Endometrial microvascular endothelial cells (primary cell): ENCODE data around the gene THSD7B. TPM values are rescaled to one million over a fixed set of nuclear protein-coding genes. Genes with fewer than 3 reads are reported as not detected.

ENCODE experiments used
- in situ Hi-C: cut with HindIII; loops from 2 replicates; pipeline ENCODE4 v1.10.0; 2017; ENCODE audit warnings: low sequenced_read_pairs, low pct_unique_long_range_greater_than_20kb; ENCODE audit errors: inconsistent ontology term
- total RNA-seq: library from RNA; depleted of rRNA; stranded (reverse); fragments of >200 nt; gene quantifications from one replicate; pipeline ENCODE4 v1.2.3, GENCODE V29; 2015; ENCODE audit errors: inconsistent ontology term

Gene THSD7B
- total RNA-seq, 1 donor from 2014 or later, result not detected

DNA sequence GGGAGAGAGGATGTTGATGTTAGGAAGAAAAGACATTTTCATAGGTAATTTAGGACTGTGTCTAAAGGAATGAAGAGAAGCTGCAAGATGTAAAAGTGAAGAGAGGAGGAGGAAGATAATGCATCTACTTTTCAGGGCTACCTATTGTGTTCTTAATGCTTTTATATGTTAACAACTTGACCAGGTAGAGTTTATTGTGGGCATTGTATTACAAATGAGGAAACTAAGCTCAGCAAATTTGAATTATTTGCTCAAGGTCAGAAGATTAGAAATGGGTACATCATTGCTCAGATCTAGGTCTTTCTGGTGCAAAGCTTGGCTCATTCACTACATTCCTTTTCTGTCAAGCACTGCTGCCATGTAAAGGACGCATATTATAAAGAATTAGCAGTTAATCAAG is 441.7 kb downstream of the THSD7B start:
- in situ Hi-C loops, result no loop called here

DNA sequence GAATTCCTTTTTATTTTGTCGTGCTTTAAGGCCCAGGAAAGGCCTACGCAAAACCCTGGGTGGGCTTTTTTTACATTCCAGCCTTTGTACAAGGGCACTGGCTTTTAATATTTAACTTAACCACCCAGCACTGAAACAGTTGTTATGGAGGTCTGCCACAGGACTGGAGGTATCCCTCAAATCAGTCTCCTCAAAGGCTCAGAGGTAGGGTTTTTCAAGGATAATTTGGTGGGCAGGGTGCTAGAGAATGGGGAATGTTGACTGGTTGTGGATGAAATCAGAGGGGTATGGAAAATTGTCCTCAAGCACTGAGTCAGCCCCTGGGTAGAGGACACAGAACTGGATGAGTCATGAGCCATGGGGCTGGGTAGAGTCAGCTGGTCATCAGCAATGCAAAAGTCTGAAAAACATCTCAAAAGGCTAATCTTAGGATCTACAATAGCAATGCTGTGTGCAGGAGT is 443.1 kb downstream of the THSD7B start:
- in situ Hi-C loops, result no loop called here

- in situ Hi-C loops, result no loop called here
Observed at GRCh38 chr2:137210039-137210438, 444.7 kb downstream of the THSD7B start.

DNA sequence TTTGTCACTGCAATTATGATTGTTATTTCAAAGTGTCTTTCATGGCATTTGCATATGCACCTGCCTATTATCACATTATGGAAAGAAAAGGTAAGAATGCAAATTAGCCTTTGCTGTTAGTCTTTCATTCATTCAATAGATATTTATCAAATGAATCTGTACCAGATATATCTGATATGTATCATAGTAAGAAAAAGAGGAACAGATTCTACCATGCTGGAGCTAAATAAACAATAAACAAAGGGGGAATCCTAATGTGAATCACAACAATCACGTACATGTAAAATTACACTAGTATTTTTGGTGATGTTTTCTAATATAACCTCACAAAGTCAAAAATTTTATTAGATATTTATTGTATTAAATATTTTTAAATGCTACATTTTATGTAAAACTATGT is 446.4 kb downstream of the THSD7B start:
- in situ Hi-C loops, result no loop called here

DNA sequence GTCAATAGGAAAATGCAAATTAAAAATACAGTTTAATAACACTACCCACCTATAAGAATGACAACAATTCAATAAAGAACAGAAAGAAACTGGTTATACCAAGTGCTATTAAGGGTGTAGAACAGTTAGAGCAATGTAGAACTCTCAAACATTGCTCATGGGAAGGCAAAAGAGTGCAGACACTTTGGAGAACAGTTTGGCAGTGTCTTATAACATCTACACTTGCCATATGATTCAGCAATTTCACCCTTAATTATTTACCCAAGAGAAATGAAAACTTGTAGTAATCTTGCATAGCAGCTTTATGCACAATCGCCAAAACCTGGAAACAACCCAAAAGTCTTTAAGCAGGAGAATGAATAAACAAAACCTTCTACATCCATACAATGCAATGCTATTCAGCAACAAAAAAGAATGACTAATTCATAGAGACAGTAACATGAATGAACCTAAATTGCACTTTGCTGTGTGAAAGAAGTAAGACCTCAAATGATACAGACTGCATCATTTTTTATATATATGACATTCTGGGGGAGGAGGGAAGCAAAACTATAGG is 455.2 kb downstream of the THSD7B start:
- in situ Hi-C loops, result no loop called here

- in situ Hi-C loops, result no loop called here
Observed at GRCh38 chr2:137221797-137222492, 456.6 kb downstream of the THSD7B start.

DNA sequence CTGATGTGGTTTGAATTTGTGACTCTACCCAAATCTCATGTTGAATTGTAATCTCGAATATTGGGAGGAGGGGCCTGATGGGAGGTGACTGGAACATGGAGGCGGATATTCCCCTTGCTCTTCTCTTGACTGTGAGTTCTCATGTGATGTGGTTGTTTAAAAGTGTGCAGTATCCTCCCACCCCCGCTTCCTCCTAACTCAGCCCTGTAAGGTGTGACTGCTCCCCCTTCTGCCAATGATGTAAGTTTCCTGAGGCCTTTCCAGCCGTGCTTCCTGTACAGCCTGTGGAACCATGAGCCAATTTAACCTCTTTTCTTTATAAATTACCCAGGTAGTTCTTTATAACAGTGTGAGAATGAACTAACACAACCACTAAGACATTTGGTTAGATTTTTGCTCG is 458.4 kb downstream of the THSD7B start:
- in situ Hi-C loops, result no loop called here

GRCh38 chr2:137228566-137228965 is 463.2 kb downstream of the THSD7B start:
- in situ Hi-C loops, result no loop called here

DNA sequence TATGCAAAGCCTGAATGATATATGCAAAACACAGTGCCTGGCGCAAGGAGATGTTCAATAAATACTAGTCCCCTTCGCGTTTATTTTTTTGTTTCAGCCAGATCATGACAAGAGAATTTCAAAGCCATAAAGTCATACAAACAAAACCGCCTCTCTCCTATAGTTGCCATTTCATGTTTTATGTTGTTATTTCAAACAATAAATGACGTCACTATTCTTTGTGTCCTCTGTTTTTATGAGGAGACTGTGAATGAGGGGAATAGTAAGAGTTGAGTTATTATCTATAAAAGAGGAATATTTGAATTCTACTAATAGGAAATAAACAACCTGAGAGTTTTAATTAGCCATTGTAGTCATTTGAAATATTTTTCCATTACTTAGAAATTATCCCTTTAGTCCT is 464.5 kb downstream of the THSD7B start:
- in situ Hi-C loops, result no loop called here

GRCh38 chr2:137231628-137232027 is 466.3 kb downstream of the THSD7B start:
- in situ Hi-C loops, result no loop called here

DNA sequence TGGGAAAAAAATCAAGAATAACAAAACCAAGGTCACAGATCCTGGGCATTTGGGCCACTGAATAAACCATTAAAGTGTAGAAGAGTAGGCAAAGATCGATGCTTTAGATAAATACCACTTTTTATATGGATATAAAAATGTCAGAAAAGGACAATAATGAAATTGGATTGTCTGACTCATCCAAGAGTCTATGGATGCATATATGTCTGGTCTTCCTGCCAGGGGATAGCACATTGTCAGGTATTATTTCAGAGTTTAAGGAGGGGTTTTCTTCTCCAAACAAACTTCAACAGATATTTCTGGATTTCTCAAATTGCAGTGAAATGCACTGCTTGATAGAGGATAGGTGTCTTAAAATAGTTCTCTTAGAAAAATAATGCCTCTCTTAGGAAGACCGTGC is 466.7 kb downstream of the THSD7B start:
- in situ Hi-C loops, result no loop called here

- in situ Hi-C loops, result no loop called here
Observed at GRCh38 chr2:137233091-137233490, 467.7 kb downstream of the THSD7B start.

- in situ Hi-C loops, result no loop called here
Observed at GRCh38 chr2:137237055-137237454, 471.7 kb downstream of the THSD7B start.

DNA sequence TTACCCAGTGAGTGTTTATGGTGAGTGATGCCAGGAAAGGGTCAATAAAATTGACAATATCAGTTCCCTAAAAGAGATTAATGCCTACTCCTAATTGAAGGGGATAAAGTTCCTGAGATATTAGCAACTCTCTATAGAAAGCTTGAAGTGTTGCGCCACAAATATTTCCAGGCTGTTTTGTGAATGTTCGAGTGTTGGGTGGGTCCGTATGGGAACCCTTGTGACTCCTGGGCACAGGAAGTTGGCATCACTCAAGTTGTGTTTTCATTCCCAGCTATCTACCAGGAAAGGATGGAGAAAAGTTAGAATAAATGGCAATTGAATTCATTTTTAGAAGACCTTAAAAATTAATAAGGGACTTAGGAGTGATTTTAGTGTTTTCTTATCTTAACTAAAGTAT is 472.7 kb downstream of the THSD7B start:
- in situ Hi-C loops, result no loop called here

- in situ Hi-C loops, result no loop called here
Observed at GRCh38 chr2:137249463-137250130, 484.3 kb downstream of the THSD7B start.

- in situ Hi-C loops, result no loop called here
Observed at GRCh38 chr2:137250401-137250800, 485.1 kb downstream of the THSD7B start.

DNA sequence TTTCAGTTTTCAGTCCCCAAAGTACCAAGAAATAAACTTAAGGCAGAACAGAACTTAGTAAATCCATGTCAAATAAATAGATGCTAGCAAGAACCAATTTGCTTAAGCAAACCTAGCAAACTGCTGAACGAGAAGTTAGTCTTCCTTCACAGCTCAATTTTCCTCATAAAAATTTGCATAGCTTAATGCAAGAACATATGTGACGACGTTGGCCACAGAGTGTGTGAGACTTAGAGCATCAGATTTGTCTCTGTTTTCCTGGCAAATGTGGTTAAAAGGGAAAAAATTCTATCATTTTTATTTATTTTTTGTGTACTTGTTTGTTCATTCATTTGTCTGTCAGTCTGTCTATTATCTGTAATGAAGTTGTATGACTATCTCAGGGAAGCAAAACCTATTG is 485.7 kb downstream of the THSD7B start:
- in situ Hi-C loops, result no loop called here

- in situ Hi-C loops, result no loop called here
Observed at GRCh38 chr2:137252934-137253333, 487.6 kb downstream of the THSD7B start.

DNA sequence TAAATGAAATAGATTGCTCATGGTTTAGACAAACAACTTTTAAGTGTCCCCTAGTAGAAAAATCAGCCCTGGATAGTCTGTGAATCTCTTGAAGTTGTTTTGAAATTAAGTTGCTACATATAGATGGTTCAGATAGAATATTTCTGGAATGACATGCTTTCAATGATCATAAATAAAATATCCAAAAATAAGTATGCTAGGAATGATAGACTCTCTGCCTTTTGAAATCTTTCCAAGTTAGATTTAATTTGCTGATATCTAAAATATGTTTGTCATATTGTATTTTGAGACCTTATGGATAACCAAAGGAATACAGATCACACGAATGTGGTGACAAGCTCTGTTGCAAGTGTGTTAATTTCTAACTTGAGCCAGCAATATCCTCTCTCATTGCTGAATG is 488.7 kb downstream of the THSD7B start:
- in situ Hi-C loops, result no loop called here

DNA sequence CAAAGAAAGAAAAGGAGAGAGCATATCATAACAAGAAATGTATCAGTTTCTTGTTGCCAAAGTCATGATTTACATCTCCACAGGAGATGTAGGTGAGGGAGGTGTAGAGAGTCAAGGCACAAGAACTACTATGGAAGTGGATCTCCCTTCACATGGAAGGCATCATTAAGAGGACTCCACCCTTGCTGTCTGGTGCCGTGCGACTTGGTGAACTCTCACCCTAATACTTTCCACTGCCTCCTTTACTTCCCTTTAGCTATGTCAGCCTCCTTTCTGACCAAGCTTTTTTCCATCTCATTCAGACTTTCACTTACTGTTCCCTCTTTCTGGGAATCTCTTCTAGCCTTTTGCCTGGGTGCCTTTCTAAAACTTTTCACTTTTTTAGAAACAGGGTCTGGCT is 490.0 kb downstream of the THSD7B start:
- in situ Hi-C loops, result no loop called here
